Left cardiac atrium (tissue), 4 donors: ENCODE data around the gene RUBCN. TPM values are rescaled to one million over a fixed set of nuclear protein-coding genes. Genes with fewer than 3 reads are reported as not detected.
A peak's percentile ranks its signal among the peaks of the same experiment; 100 is the strongest.
"Not testable (repeated sequence)": the region's sequence is repeated elsewhere in the genome, so short reads cannot be mapped to it uniquely, and the experiment has no call there.

Source experiments
- ATAC-seq, 2 donors: fragments of 200-7000 bp; cut with Tn5 transposase; one replicate each; pipeline ENCODE4 v1.9.1; 2020; ENCODE audit warnings: mild to moderate bottlenecking in 2 of 2, moderate library complexity in 2 of 2
- DNase-seq: peaks from one replicate; pipeline ENCODE4 v3.0.0-alpha.2; 2020
- intact Hi-C, 2 donors: fragments of 100-400 bp; cut with DNase I; formaldehyde crosslinking; loops; one replicate each; pipeline versions ENCODE4 v1.14.1 to v1.15.1; 2022 to 2023
- total RNA-seq, 2 donors: library from RNA; stranded (reverse); fragmentation: NEBNext Ultra II Directional; extraction: Animal tissue kit (Norgen Biotek cat#: 25700); gene quantifications; one replicate each; pipeline ENCODE4 v1.2.1, GENCODE V29; 2021
- donor health status: DM: no; HTN: yes; CAD: no.
- donor health status: DM: no; HTN: yes; CAD: no; lungs with severe emphysema.
- donor health status: DM: yes; HTN: yes; CAD: no.
- donor health status: Dilated cardiomyopathy.

The RUBCN gene
- total RNA-seq, 2 donors from 2014 or later: 14.0 to 22.7 TPM

DNA sequence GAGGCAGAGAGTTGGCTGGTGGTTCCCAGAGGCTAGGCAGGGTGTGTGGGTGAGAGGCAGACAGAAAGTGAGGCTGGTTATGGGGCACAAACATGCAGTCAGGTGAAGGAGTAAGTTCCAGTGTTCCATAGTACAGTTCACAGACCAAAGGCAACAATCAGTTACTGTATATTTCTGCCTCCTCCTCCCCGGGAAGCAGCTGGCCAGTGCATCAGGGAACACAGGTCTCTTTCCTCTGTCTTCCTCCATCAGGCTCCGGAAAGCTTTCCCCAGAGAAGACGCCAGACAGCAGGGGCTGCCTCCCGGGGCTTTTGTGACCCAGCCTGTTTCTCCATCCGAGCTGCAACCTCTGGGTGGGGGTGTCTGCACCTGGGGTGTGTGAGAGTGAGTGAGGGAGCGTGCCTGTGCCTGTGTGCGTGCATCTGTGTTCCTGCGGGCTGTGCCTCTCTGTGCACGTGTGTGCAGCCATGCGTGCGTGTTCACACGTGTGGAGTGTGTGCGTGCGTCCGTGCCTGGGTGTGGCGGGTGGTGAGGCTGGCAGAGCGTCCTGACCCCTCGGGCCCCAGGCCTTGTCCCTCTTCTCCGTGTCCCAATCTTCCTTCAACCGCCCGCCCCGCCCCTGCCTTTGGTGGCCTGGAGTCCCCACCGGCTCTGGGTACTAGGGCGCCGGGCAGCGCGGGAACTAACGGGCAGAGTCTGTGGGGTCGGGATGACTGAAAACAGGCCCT lies 72.1 kb downstream of the RUBCN start:
- ATAC-seq: peak; percentile 44 to 70
- intact Hi-C loops, DNase-seq: not testable (repeated sequence)

DNA sequence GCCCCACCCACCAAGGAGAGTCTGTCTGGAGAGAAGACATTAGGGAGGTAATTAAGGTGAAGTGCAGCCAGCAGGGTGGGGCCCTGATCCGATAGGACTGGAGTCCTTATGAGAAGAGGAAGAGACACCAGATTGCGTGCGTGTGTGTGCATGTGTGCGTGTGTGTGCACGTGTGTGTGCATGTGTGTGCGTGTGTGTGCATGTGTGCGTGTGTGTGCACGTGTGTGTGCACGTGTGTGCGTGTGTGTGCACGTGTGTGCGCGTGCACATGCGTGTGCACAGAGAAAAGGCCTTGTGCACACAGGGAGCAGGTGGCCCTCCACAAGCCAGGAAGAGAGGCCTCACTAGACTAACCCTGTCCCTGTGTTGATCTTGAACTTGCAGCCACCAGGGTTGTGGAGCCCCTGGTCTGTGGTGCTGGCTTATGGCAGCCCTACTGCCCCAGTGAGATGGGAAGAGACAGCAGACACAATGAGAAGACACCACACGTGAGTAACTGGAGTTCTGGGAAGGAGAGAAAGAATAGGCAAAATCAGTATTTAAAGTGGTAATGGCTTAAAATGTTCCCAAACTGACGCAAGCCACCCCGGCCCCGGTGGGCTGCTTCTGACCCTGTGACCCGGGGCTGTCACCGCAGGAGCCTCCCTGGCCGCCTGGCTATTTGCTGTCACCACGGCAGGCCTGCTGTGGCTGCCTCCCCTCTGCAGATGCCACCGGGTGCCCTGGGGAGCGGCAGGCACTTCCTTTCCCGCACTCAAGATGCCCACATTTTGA lies 73.2 kb downstream of the RUBCN start:
- ATAC-seq, DNase-seq, intact Hi-C loops: not testable (repeated sequence)

DNA sequence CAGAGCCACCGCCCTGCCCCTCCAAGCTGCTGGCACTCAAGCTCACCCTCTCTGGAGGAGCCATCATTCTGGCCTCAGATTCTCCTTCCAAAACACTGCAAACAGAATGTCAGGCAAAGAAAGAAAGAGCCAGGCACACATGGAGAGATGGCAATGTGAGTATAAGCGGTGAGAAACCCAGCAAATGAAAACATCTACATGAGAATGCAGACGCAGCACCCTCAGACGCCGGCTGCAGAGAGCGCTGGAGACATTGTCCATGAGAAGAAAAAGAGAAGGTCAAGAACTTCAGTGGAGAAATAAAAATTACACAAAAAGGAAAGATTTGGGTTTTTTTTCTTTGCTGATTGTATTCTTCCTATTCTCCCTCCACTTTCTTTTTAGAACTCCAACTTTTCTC lies 74.4 kb downstream of the RUBCN start:
- ATAC-seq, intact Hi-C loops: not testable (repeated sequence)

DNA sequence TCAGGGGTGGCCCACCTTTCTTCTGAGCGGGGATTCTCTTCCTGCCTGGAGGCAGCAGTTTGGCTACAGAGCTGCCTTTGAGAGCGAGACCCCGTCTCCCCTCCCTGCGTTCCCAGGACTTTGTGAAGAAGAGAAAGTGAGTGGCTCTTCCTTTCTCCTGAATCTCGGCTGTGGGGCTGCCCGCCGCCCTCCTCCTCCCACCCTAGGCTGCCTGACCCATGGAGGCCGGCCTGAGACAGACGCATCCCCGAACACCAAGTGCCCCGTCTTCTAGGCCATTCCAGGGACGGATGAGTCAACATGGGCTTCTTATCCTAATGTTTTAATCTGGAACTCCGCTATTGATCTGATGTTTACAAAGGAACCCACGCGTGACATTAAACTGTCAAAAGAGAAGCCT lies 74.8 kb downstream of the RUBCN start:
- ATAC-seq, intact Hi-C loops, DNase-seq: not testable (repeated sequence)

More for the DNA sequence above, 74.4 kb downstream of the RUBCN start:
- not testable (repeated sequence) for DNase-seq

DNA sequence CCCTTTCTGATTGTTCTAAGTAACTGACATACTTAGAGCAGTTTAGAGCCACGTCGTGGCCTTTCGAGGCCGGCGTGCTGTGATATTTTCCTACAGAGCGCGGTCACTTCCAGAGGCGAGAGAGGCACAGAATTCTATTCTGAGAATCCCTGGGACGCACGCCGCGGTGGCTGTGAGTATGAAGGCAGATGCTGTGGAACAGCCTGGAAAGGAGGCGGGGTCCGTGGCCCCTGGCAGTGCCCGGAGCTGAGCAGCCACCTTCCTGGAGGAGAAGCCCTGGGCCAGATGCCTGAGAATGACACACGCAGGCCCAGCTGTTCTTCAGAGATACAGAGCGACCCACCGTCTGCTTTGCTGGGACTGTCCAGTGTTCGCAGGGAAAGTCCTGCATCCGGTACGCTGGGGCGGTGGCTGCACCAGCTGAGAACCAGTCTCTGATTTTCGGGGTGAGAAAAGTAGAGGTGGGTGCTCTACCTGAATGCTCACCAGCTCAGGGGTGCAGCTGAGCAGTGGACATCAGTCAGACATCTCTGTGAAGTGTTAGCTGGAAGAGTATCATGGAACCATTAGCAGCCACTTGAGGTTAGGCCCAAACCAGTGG lies 75.4 kb downstream of the RUBCN start:
- ATAC-seq, DNase-seq, intact Hi-C loops: not testable (repeated sequence)

DNA sequence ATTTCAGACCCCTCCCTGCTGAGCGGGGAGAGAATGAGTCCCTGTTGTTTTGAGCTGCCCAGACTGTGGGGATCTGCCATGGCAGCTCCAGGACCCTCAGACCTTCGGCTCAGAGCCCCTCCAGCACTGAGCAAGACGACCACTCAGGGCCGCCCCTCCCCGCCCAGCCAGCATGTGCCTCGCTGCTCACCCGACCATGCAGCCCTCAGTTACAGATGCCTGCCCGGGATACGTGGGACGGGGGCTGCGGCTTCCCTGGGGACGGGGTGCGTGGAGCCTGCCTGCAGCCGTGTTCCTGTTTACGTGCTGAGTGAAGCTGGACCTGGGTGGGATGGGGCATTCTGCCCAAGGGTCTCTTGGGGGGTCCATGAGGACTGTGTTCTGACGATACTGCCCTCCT lies 77.0 kb downstream of the RUBCN start:
- DNase-seq, intact Hi-C loops, ATAC-seq: not testable (repeated sequence)

DNA sequence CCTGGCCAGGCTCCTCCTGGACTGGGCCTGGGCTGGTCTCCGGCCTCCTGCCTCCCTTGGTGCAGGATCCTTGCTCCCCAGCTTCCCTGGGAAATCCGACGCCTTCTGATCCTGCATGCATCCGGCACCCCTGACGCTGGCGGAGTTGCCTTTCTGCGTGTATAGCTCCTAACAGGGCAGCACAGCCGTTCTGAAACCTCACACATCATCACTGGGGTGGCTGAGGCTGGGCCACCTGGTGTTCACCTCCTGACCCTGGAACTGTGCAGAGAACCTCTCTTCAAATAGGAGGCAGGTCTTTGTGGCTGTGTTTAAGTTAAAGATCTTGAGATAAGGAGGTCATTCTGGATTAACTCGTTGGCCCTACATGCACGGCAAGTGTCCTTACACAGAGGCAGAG lies 77.6 kb downstream of the RUBCN start:
- ATAC-seq, DNase-seq, intact Hi-C loops: not testable (repeated sequence)

DNA sequence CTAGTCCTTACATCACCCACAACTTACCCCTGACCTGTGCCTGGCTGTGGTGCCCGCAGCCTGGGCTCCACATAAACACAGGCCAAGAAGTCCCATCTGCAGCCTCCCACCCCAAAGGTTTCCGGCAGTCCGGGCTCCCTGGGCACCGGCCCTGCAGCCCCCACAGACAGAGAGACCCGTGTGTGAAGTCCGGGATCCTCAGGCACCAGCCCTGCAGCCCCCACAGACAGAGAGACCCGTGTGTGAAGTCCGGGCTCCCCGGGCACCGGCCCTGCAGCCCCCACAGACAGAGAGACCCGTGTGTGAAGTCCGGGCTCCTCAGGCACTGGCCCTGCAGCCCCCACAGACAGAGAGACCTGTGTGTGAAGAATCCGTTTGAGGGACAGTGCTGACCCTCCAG lies 78.0 kb downstream of the RUBCN start:
- intact Hi-C loops, DNase-seq, ATAC-seq: not testable (repeated sequence)

DNA sequence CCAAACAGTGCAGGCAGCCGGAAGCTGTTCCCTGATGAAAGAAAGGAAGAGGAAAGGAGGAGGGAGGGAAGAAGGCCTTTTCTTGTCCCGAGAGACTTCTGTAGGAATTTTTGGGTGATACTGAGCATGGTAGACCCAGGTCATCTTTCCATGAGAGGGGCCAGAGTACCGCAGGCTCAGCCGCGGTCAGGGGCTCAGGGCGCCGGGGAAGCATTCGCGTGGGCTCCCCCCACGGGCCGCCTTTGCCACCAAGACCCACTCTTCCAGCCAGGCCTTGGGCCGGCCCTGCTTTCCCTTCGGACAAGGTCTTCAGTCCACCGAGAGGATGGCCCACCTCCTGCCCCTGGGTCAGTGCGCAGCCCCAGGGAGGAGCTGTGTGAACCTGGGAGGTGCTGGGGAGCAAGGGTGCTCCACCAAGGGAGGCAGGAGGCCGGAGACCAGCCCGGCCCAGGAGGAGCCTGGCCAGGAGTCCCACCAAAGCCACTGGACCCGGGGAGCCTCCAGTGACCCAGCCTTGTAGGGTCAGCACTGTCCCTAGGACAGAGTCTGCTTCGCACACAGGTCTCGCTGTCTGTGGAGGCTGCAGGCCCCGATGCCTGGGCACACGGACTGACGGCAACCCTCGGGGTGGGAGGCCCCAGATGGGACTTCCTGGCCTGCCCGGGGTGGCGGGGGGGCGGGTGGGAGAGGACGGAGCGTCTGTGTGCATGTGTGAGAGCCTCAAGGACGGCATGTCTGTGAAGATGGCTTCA lies 79.0 kb downstream of the RUBCN start:
- ATAC-seq, DNase-seq, intact Hi-C loops: not testable (repeated sequence)

DNA sequence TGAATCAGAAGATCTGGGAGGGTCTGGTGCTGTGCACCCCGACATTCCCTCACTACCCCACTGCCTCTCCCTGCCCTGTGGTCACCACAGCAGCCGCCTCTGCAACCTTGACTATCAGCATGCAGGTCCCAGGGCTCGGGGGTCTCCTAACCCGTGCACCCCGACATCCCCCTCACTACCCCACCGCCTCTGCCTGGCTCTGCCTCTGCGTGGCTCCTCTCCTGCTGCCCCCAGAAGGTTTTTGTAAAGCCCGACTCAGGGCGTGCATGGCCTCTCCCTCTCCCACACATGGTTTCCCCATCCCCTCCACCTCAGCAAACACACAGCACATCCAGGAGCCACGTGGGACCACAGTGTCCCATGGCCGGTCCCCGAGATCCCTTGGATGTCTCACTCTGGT lies 79.7 kb downstream of the RUBCN start:
- intact Hi-C loops, DNase-seq, ATAC-seq: not testable (repeated sequence)

DNA sequence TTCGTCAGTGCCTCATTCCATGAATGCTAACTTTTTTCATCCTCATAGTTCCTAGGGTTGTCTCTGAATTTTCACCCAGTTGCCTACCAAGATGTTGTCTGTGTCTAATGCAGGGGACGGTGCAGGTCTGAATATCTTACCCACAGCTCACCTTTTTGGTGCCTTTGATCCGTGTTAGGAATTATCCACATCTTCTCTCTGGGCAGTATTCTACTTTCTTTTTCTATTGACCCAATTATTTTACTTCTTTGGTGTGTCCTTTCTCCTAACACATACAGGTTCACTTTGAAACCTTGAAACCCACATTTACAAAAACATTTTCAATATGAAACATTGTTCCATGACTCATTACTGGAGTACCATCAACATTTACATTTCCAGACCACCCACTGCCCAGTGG lies 80.6 kb downstream of the RUBCN start:
- ATAC-seq, DNase-seq, intact Hi-C loops: not testable (repeated sequence)

DNA sequence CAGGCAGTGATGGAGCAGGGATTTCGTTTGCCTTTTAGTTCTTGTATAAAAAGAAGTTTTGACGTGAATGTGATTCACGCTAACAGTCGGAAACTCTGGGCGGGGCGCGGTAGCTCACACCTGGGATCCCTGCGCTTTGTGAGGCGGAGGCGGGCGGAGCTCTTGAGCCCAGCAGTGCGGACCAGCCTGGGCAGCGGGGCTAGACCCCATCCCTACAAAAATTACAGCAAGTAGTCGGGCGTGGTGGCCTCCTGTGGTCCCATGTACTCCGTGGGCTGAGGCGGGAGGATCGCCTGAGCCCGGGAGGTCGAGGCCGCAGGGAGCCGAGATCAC lies 81.7 kb downstream of the RUBCN start:
- peak; percentile 24 to 31 for ATAC-seq

DNA sequence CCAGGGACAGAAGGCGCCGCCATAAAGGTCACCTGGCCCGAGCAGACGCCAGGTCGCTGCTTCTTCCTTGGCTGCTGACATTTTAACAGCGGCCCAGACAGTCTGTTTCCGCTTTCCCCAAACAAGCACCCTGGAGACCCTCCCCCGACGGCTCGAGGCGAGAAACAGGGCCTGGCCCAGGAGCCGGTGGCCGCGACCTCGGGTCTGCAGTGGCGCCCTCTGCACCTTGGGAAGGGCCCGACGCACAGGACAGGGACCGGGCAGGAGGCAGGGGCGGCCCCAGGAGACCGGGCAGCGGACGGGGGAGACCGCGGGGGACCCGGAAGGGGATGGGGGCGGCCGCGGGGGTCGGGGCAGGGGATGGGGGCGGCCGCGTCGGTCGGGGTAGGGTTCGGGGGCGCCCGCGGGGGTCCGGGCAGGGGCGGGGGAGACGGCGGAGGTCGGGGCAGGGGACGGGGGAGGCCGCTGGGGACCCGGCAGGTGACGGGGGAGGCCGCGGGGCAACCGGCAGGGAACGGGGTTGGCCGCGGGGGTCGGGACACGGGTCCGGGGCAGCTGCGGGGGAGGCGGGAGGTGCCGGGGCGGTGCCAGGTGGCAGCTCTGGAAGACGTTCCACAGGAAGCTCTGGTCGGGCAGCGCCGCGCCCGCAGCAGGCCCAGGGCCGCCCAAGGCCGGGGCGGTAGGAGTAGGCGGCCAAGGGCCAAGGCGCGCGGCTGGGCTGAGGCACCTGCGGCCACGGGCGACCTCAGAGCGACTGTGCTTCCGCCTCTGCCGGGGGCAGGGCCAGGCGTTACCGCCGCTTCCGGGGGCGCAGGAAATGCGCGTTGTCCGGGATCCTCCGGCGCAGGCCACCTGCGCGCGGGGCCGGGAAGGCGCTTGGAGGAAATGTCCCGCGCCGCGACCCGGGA lies 82.4 kb downstream of the RUBCN start:
- DNase-seq, intact Hi-C loops: not testable (repeated sequence)
- peak; percentile 98 to 99 for ATAC-seq

More for the DNA sequence above, 81.7 kb downstream of the RUBCN start:
- intact Hi-C loops, DNase-seq: not testable (repeated sequence)

DNA sequence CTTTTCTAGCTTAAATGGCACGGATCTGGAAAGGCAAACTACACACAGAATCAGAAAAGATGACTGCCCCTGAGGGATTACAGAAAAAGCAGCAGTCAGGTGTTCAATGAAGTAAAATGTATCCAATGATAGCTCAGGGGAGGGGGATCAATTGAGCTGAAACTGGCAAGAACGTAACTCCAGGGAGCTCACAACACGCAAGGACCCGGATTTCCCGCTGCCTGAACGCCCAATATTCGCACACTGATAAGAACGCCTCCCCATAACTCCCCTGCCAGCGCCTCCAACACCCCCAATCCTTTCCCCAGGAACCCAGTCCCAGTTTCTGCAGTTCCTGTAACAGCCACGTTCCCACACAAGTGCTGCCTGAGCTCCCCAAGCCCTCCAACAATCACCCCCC lies 83.8 kb downstream of the RUBCN start:
- DNase-seq, intact Hi-C loops, ATAC-seq: not testable (repeated sequence)

DNA sequence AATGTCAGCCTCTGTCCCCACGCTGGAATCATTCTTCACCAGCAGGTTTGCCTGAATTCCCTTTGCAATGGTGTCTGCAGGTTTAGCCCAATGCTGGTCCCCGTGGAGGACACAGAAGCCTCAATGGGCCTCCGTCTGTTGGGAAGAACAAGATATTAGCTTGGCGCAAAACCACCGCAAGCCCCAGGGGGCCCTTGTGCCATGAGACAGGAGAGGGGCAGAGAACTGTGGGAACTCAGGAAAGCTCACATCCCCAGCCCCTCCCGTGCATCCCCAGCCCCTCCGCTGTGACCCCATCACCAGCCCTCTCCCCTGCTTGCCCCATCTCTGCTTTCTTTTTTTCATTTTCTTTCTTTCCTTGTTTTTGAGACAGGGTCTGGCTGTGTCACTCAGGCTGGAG lies 89.1 kb downstream of the RUBCN start:
- ATAC-seq, DNase-seq, intact Hi-C loops: not testable (repeated sequence)

DNA sequence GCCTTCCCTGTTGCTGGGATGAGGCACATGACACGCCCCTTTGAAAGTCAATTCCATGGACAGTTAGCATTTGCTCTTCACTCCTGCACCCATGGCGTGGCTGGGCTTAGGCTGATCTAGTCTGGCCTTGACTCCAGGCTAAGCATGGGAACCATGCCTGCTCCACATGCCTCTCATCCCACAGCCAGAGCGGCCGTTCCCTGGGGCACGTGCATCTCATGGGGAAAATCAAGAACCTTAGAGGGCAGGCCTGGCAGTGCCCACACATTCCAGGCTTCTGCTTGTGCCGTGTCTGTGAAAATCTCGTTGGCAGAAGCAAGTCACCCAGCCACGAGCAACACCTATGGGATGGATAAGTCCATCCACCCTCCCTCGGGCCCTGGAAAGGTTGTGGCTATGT lies 89.5 kb downstream of the RUBCN start:
- intact Hi-C loops, ATAC-seq, DNase-seq: not testable (repeated sequence)

DNA sequence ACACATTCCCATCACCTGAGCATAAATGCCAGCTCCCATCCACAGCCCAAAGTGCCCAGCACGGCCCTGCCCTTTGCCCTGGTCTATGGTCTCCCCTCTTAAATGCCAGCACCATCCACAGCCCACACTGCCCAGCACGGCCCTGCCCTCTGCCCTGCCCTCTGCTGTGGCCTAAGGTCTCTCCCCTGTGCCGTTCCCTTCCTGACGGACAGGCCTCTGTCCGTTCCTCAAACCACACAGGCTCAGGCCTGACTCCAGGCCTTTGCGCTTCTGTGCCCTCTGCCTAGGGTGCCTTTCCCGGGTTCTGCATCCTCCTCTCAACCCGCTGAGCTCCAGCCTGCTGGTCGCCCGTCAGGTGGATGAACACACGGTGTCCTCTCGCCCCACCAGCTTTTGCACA lies 90.4 kb downstream of the RUBCN start:
- ATAC-seq, DNase-seq, intact Hi-C loops: not testable (repeated sequence)

DNA sequence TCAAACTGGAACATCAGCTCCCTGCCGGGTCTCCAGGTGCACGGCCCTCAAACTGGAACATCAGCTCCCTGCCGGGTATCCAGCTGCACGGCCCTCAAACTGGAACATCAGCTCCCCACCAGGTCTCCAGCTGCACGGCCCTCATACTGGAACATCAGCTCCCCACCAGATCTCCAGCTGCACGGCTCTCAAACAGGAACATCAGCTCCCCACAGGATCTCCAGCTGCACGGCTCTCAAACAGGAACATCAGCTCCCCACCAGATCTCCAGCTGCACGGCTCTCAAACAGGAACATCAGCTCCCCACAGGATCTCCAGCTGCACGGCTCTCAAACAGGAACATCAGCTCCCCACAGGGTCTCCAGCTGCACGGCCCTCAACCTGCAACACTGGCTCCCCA lies 99.1 kb downstream of the RUBCN start:
- DNase-seq, ATAC-seq, intact Hi-C loops: not testable (repeated sequence)
